PC-9 (cell line): Measurements from ENCODE around the gene RGS7.

Experiments
- CTCF ChIP-seq: fragments of 200-600 bp; sonication (generic); conservative IDR thresholded peaks from 2 replicates; pipeline ENCODE4 v1.6.1; 2017; ENCODE audit warnings: mixed run types, antibody characterized with exemption, mild to moderate bottlenecking, moderate library complexity
- EZH2 ChIP-seq: fragments of 200-600 bp; sonication (generic); IDR thresholded peaks from 2 replicates; pipeline ENCODE4 v1.8.0; 2017; ENCODE audit warnings: antibody characterized with exemption, low read depth

GRCh38 chr1:241225741-241226140 is 131.3 kb downstream of the RGS7 start:
- TF ChIP-seq EZH2 = no peak
- TF ChIP-seq CTCF = no peak
